AML-193 (cell line): ENCODE measurements around the gene NEK2.
"Not testable (repeated sequence)": the region's sequence is repeated elsewhere in the genome, so short reads cannot be mapped to it uniquely, and the experiment has no call there.

Experiments used
- DNase-seq, 2 experiments: peaks; one replicate each; lab custom pipeline; 2025; lab: John Stamatoyannopoulos, UW

The NEK2 gene

DNA sequence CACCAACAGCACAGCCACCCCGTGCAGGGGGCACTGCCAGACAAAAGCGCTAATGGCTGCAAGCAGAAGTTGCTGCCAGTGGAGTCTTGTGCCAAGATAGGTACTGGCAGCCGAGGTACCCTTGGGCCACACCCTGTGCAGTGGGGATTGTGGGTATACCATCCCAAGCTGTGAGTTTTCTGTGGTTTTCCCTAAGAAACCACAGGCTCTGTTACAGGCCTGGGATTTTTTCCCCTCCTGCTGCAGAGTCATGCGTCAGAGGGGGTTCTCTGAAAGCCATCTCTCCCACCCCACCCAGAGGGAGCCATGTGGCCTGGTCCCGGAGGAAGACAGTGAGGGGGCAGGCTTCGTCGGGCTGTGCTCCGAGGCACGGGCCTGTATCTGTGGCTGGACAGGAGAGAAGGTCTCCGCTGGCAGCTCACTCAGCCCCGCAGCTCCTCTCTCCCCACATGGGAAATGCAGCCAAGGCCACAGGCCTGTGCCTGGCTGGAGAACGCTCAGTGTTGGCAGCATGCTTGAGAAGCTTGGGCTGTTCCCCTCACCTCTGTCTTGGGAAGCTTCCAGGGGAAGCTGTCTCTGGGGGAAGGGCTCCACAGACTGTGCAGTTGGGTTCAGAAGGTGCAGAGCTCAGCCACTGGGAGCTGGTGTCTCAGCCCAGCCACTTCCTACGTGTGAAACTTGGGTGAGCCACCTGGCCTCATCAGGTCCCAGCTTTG is 42.5 kb downstream of the NEK2 start:
- no peak for DNase-seq

DNA sequence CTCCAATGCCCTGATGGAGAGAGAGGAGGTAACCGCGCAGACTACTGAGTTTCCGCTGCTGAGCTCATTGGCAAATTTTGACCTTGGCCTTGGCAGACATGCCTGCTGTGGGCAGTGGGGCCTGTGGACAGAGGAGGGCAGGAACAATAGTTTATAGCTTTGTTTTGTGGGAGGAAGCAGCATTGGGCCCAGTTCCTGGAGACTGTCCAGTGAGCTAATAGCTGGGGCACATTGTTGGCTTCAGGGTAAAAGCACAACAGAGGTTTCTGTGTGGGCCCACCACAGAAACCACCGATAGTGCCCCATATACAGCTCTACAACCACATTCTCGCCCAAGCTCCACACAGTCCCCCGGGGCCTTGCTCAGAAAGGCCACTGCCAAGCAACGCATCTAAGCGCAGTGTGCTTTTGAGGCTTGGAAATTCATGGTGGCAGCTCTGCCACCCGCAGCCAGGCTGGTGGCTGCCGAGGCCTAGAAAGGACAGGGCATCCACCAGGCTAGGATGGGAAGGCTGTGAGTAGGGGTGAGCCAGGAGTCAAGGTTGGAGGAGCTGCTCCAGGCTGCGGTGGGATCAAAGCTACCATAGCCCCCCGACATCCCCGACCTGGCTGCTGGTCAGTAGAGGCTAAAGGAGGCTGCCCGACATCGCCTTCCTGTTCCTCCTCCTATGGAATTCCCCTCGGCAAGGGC is 43.2 kb downstream of the NEK2 start:
- DNase-seq = no peak

DNA sequence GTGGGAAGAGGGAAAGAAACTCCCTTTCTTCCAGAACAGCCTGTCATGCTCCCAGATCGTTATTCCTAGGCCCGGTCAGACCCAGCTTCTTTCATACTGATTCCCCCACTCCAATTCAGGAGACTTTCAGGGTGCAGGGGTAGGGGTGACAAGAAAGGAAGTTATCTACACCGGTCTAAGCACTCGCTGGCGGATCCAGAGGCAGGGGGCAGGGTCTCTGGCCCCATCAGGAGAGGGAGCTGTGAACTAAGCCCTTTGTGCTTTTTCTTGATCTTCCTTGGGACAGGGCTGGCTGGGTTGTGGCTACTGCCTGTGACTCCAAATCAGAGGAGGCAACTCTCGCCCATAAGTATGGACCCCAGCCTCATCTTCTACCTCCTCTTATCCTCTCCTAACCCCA is 44.3 kb downstream of the NEK2 start:
- DNase-seq = no peak

DNA sequence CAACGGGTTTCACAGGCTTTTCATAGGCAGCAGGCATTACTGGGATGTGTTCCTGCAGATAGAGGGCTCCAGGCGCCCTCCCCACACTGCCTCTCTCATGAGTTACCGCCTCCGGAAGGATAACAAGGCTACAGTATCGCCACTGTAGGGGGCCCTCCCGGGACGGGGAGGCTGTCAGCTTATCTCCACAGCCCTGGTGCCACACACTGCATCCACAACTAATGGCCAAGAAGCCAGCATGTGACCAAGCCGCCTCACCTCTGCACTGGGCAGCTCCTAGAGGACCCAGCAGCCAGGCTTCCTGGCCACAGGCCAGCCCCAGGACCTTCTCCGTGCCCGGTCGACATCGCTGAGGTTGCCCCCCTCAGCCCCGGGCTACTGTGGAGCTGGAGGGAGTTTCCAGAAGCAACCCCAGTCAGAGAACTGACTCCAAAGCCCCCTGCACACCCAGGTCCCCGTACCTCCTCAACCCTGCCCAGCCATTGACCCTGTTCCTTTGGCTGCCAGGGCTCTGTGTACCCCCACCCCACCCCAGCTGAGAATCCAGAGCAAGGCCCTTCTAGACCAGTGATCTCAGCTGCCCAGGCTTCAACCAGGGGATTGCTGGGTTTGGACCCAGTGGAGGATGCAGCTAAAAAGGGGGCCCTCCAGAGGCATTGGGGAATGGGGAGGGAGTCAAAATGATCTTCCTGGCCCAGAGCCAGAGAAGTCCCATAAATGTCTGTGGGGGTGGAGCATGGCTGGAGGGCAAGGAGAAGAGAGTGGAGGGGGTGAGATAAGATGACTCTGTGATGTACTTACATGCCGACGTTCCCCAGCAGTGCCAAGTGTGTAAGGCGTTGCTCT is 45.0 kb downstream of the NEK2 start:
- DNase-seq = no peak

DNA sequence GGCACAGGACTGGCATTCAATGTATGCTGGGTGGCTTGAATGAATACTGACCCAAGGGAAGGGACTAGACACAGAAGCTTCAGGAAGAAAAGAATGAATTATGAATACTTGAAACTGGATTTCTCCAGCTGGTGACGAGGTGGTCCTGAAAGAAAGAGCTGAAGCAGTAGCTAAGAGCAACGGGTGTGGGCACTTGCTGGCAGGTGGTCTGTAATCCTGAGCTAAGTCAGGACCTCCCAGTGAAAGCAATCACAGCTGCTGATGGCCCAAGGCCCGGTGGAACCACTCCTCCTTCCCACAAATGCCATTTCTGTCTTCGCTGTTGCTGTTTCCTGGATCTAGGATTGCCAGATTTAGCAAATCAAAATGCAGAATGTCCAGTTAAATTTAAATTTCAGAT is 47.0 kb downstream of the NEK2 start:
- DNase-seq = no peak

DNA sequence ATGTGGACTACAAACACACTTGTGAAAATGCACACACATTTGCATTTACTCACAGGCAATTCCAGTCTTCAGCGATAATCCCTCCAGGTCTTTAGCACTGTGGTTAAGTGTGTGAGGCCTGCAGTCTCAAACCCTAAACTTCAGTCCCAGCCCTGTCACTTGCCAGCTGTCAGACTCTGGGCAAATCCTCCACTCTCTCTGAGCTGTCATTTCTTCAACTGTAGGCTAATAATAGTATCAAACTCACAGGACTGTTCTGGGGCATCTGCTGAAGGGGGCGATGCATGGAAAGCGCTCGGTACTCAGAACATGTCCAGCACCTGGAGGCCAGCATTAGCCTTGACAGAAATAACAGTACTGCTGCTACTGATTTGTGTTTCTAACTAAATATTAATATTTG is 48.2 kb downstream of the NEK2 start:
- no peak for DNase-seq

DNA sequence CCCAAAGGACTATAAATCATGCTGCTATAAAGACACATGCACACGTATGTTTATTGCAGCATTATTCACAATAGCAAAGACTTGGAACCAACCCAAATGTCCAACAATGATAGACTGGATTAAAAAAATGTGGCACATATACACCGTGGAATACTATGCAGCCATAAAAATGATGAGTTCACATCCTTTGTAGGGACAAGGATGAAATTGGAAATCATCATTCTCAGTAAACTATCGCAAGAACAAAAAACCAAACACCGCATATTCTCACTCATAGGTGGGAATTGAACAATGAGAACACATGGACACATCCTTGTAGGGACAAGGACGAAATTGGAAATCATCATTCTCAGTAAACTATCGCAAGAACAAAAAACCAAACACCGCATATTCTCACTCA is 49.6 kb downstream of the NEK2 start:
- not testable (repeated sequence) for DNase-seq

DNA sequence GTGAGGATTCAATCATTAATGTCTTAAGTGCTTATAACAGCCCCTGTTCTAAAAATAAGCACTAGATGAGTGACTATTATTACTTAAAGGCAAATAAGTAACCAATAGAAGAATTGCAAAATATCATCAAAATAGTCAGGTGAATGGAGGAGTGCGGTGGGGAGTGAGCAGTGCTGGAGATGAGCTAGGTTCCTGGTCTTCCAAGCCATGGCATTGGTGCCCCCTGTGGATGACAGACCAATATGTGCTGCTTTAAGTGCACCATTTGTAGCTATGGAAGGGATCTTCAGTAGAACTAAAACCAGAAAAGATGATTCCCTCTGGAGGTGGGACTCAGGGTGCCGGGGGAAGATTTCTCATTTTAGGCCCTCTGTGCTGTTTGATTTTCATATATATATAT is 50.4 kb downstream of the NEK2 start:
- peak; percentile 75 to 77 for DNase-seq

DNA sequence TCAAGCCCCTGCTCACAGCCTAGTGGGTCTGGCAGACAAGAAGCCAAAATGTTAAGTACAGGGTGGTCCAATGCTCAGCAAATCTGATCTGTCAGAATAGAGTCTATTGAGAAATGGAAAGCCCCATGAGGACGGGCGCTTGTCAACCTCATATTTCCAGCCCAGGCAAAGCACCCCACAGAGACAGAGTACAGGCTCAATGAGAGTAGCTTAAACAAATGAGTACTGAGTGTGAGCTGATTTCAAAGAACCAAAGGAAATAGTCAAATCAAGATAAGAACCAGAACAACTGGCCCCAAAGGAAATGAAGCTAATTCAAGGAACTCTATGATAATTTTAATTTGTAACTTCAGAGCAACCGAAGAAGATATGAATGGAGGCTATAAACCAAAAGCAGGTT is 51.9 kb downstream of the NEK2 start:
- DNase-seq = no peak

DNA sequence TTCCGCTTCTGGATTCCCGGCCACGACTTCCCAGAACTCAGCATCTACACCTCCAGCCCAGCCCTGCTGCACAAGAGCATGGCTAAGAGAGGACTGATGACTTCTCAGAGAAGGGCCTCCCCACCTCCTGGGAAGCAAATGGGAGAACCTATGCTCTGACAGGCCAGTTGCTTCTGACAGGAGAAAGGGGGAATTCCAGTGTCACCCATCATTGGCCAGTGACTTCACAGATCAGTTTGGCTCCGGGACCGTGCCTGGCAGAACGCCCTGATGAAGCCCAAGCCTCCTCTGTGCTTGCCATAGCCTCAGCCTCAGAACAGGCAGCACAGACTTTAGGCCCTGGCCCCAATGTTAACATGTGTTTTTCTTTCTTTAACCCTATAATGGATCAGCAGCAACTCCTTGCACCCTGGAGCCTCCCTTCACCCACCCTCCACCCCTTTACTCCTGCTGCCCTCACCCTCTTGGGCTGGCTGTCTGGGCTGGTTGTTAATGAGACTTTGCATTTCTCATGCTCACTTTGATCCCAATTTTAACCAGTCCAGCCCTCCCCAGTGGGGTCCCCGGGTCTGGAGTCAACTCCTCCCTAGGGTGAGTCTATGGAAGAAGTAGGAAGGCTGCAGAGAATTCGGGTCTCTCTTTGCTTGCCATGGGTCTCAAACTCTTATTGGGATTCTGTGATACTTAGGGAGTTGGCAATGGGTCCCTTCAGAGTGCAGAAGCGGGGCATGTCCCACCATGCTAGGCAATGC is 53.8 kb downstream of the NEK2 start:
- no peak for DNase-seq

DNA sequence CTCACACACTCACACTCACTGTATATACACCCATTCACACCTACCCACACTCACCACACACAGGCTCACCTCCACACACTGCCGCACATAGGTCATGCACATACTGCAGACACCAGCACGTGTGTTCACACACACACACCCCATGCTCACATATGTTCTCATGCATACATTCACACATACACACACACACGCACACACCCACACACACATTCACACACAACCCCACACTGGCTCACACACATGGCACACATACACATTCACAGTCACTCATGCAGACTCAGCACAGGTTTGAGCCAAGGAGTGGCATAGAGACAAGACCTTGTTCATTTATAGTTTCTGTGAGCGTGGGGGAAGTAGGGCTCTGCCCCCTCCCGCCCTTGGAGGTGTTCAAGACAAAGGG is 55.3 kb downstream of the NEK2 start:
- no peak for DNase-seq

DNA sequence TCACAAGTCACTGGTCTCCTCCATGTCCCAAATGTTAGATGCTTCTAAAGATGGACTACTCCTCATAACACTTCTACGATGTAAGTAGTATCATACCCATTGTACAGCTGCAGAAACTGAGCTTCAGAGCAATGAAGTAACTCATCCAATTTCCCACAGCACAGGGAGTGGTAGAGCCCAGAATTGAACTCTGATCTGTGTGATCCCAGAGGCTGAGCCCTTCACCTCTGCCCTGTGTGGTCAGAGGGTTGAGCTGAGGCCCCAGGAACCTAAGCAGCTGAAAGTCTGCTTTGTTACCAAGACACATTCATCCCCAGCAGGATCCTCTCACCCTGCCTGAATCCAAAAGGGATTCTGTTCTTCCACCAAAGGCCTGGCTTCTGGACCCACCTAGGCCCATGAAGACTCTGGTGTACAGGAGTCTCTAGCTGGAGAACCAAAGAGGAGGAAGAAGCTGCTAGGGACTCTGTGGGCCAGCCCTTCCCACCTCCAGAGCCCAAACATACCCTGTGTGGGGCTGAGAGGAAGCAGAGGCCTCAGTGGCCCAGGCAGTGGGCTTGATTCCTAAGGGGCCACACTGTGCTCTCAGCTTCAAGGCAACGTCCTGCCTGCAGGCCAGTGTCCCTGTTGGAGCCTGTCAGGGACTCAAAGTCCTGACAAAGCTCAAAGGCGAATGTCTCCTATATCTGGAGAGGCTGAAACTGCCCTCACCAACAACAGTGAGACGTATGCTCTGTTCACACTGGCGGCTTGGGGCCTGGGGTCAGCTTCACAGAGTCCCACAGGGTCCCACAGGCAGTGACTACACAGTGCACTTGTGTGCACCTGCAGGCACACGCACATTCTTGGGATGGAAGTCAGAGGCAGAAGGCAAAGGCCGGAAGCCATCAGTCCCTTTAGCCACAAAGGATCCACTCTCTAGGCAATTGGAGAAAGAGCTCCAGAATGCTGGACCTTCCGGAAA is 56.1 kb downstream of the NEK2 start:
- no peak for DNase-seq

DNA sequence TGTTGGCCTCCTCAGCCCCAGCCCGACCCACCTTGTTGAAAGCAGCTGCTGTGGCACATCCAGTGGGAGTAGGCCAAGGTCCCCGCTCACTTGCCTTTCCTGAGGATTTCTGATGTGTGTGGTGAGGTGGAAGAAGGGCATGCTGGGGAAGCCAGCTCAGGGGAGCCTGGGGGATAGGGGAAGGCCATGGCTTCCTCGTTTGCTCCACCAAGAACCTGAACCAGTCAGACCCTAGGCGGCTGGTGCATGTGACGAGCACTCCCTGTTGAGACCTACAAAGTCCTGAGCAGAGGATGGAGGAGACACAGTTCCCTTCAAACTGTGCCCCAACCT is 58.5 kb downstream of the NEK2 start:
- no peak for DNase-seq

DNA sequence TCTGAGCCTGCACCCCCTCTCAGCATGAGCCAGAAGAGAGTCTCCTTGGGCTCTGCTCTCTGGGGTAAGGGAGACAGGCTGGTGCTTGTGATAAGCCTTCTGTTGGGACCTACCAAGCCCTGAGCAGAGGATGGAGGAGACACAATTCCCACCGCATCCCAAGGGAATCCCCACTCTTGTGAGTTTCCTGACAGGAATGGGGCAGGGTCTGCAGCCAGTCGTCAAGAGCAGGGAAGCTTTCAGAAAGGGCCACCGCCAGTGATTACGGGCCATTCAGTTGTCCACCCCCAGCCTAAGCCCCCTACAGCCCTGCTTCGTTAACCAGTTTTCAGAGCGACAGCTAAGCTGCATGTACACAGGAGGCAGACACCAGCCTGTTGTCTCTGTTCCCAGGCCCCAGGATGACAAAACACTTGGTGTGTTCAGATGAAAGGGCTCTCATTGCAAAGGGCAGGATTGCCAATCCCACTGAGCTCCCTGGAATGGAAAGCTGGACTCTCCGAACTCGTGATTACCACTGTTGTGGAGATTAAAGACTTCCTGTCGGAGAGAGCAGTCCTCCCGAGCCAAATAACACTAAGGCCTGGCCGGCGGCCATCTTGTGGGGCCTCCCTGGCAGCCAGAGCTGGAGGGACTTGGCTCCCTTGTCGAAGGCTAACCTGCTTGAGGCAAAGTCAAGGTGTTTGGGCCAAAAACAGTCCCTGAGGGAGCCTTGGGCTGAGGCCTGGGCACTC is 59.0 kb downstream of the NEK2 start:
- no peak for DNase-seq

DNA sequence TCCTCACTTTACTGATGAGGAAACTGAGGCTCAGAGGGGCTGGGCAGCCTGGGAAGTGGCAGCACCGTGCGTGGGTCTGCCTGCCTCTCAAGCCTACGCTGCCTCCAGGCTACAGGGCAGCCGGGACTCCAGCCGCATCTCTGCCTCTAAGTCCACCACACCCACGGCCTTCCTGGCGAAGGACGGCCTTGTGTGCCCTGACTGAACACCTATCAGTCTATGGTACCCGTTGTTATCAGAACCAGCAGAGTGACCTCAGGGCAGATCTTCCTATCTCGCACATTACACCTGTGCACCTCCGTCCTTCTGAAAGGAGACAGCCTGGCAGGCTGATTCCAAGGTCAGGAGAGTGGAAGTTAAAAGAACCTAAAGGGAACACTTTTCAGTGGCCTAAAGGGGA is 60.8 kb downstream of the NEK2 start:
- DNase-seq = no peak

DNA sequence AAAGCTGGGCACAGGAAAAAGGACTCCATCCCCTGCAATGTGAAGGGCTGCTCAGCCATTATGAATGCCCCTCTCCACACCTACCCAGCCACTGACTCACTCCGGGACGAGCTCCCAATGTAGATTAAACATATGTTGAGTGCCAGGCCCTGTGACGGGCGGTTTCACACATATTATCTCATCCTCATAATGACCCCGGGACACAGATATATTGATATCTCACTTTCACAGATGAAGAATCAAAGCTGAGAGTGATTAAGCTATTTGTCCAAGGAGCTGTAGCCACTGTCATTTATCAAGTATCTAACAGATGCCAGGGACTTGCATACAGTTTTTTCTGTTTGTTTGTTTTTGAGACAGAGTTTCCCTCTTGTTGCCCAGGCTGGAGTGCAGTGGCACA is 61.5 kb downstream of the NEK2 start:
- no peak for DNase-seq

DNA sequence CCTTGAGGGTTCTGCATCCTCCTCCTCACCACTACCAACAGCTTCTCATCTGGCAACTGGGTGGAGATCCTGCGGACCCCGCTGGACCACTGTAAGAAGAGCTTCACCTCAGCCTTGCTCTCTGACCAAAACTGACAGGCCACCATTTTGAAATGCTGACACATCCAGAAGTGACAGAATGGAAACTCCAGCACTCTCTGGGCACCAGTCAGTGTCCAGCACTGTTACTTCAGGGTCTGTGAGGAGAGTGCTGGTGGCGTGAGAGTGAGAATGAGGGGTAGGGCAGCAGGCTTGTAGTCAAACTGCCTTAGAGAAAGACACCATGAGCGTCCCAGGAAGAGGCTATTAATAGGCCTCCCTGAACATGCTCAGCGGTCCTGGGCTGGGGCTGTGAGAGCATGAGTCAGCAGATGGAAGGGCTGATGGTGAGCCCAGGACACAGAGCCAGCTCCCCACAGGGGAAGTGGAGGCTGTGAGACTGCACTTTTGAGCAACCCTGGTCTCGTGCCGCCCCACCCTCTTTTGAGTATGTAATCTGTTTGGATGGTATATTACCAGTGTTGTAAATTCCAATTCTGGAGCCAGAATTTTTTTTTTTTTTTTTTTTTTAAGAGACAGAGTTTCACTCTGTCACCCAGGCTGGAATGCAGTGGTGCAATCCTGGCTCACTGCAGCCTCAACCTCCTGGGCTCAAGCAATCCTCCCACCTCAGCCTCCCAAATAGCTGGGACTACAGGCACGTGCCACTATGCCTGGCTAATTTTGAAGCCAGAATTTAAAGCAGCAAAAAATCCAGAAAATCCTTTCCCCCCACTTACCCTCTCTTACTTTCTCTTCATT is 62.1 kb downstream of the NEK2 start:
- DNase-seq = peak; percentile 87 to 91

DNA sequence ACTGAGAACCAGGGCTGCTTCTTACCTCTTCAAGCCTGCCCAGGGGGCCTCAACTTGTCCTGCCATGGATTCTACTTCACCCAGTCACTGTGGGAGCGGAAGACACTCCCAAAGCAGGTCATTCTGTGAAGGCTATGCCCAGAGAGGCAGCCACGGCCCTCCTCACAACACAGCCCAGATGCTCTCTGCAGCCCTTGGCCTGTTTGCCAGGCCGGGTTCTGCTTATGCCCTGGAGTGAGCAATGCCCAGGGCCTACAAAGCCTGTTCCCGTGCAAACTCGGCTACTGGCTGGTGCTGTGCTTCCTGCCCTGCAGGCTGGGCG is 62.7 kb downstream of the NEK2 start:
- DNase-seq = no peak
